ENCODE data around the gene SRL.

GRCh38 chr16:4193920-4194319 lies 48.0 kb downstream of the SRL start:
- TF ChIP-seq BACH2 (CRISPR knock-in tag; IDR thresholded peaks at IDR 0.05; ENCODE audit: borderline replicate concordance) (no peak), RARB (CRISPR knock-in tag; IDR thresholded peaks at IDR 0.05) (no peak)

All from SK-N-SH treated with all-trans-retinoic acid at 6 μM for 48 hours (cell line).